Stimulated activated effector memory CD8-positive, alpha-beta T cell treated with anti-CD3 and anti-CD28 coated beads, Interleukin-12 subunit alpha, Interleukin-12 subunit beta, amount 100 ng/mL, for 72 hours (primary cell): ENCODE results near the gene UPF3A.
"Not testable (repeated sequence)": the region's sequence is repeated elsewhere in the genome, so short reads cannot be mapped to it uniquely, and the experiment has no call there.

ENCODE experiments used
- ATAC-seq: fragments of 150-1000 bp; cut with Tn5 transposase; 2 replicates; pipeline ENCODE4 v1.10.0; 2021
- DNase-seq, 2 donors: peaks; one replicate each; pipeline ENCODE4 v3.0.0; 2021 to 2022; ENCODE audit warnings: low spot score in 2 of 2
- H3K27ac Mint-ChIP-seq: one replicate; pipeline ENCODE4 v1.8.0; 2022; ENCODE audit warnings: mild to moderate bottlenecking, mixed read lengths
- H3K36me3 Mint-ChIP-seq: one replicate; pipeline ENCODE4 v1.8.0; 2022; ENCODE audit warnings: mild to moderate bottlenecking, mixed read lengths
- H3K4me1 Mint-ChIP-seq: one replicate; pipeline ENCODE4 v1.8.0; 2022; ENCODE audit warnings: mixed read lengths
- H3K4me3 Mint-ChIP-seq: one replicate; pipeline ENCODE4 v1.8.0; 2022; ENCODE audit warnings: mild to moderate bottlenecking, mixed read lengths
- H3K9me3 Mint-ChIP-seq: one replicate; pipeline ENCODE4 v1.8.0; 2022; ENCODE audit warnings: mixed read lengths

Gene UPF3A

GRCh38 chr13:114281351-114282040 lies at the start of gene UPF3A:
TSS of gene UPF3A (plus strand) at chr13:114281601. CDS start at chr13:114281640, 39 bp downstream.
- peak within 1 kb of the TSS; percentile 98 for H3K27ac Mint-ChIP-seq
- DNase-seq (peak; percentile 93 to 97), ATAC-seq (peak; percentile 89)
- H3K9me3 Mint-ChIP-seq, result no peaks in the 10 kb centered on the region
- H3K36me3 Mint-ChIP-seq, result peaks cover 75% of the 10 kb centered on the region
- peak within 1 kb of the TSS; percentile 88 for H3K4me3 Mint-ChIP-seq
- H3K4me1 Mint-ChIP-seq, result peaks cover 34% of the 10 kb centered on the region

GRCh38 chr13:114231886-114232285 lies 49.5 kb upstream of the UPF3A start:
- Mint-ChIP-seq H3K36me3 (peaks cover 14% of the 10 kb centered on the region), H3K4me3 (no peak overlapping the region), H3K27ac (no peak overlapping the region), H3K4me1 (peaks cover 30% of the 10 kb centered on the region), H3K9me3 (no peaks in the 10 kb centered on the region)
- ATAC-seq (no peak), DNase-seq (no peak)

GRCh38 chr13:114234266-114234644 lies 47.1 kb upstream of the UPF3A start:
- DNase-seq (no peak), ATAC-seq (no peak)
- H3K4me3 Mint-ChIP-seq, result peak overlapping the region; percentile 82
- H3K36me3 Mint-ChIP-seq, result peaks cover 38% of the 10 kb centered on the region
- H3K27ac Mint-ChIP-seq, result peak overlapping the region; percentile 89
- H3K4me1 Mint-ChIP-seq, result peaks cover 28% of the 10 kb centered on the region
- no peaks in the 10 kb centered on the region for H3K9me3 Mint-ChIP-seq

GRCh38 chr13:114234645-114235421 lies 46.6 kb upstream of the UPF3A start, which contains the start of gene CDC16:
TSS of gene CDC16 (plus strand) at chr13:114234897. CDS start at chr13:114235085, 188 bp downstream.
- Mint-ChIP-seq H3K36me3 (peaks cover 44% of the 10 kb centered on the region), H3K4me1 (peaks cover 27% of the 10 kb centered on the region), H3K9me3 (no peaks in the 10 kb centered on the region), H3K27ac (peak within 1 kb of the TSS; percentile 89), H3K4me3 (peak within 1 kb of the TSS; percentile 82)
- ATAC-seq, result peak; percentile 92
- peak; percentile 66 to 94 for DNase-seq

- Mint-ChIP-seq H3K4me1 (peaks cover 18% of the 10 kb centered on the region), H3K36me3 (peaks cover 52% of the 10 kb centered on the region), H3K9me3 (no peaks in the 10 kb centered on the region), H3K27ac (peak overlapping the region; percentile 89), H3K4me3 (peak overlapping the region; percentile 82)
- DNase-seq, result no peak
- ATAC-seq, result no peak
Observed at GRCh38 chr13:114235697-114236096, 45.7 kb upstream of the UPF3A start.

- Mint-ChIP-seq H3K4me1 (peaks cover 16% of the 10 kb centered on the region), H3K27ac (no peak overlapping the region), H3K36me3 (peaks cover 58% of the 10 kb centered on the region), H3K9me3 (no peaks in the 10 kb centered on the region), H3K4me3 (peak overlapping the region; percentile 82)
- ATAC-seq (no peak), DNase-seq (no peak)
Observed at GRCh38 chr13:114236227-114236626, 45.2 kb upstream of the UPF3A start.

- H3K36me3 Mint-ChIP-seq, result peaks cover 71% of the 10 kb centered on the region
- H3K27ac Mint-ChIP-seq, result no peak overlapping the region
- DNase-seq (no peak), ATAC-seq (no peak)
- H3K4me1 Mint-ChIP-seq, result peaks cover 16% of the 10 kb centered on the region
- H3K9me3 Mint-ChIP-seq, result no peaks in the 10 kb centered on the region
- no peak overlapping the region for H3K4me3 Mint-ChIP-seq
Observed at GRCh38 chr13:114237415-114238112, 43.8 kb upstream of the UPF3A start.

- no peak for ATAC-seq
Observed at GRCh38 chr13:114241918-114242317, 39.5 kb upstream of the UPF3A start.

GRCh38 chr13:114243971-114244370 lies 37.4 kb upstream of the UPF3A start:
- H3K27ac Mint-ChIP-seq, result no peak overlapping the region
- no peaks in the 10 kb centered on the region for H3K4me1 Mint-ChIP-seq
- DNase-seq (no peak), ATAC-seq (no peak)
- H3K9me3 Mint-ChIP-seq, result no peaks in the 10 kb centered on the region
- no peak overlapping the region for H3K4me3 Mint-ChIP-seq
- peaks cover 100% of the 10 kb centered on the region for H3K36me3 Mint-ChIP-seq

More at GRCh38 chr13:114241918-114242317, 39.5 kb upstream of the UPF3A start:
- H3K27ac Mint-ChIP-seq, result no peak overlapping the region
- H3K9me3 Mint-ChIP-seq, result no peaks in the 10 kb centered on the region
- no peak for DNase-seq
- peaks cover 100% of the 10 kb centered on the region for H3K36me3 Mint-ChIP-seq
- peaks cover 7% of the 10 kb centered on the region for H3K4me1 Mint-ChIP-seq
- no peak overlapping the region for H3K4me3 Mint-ChIP-seq

- DNase-seq (no peak), ATAC-seq (peak; percentile 80)
- Mint-ChIP-seq H3K4me3 (no peak overlapping the region), H3K4me1 (no peaks in the 10 kb centered on the region), H3K36me3 (peaks cover 100% of the 10 kb centered on the region), H3K9me3 (no peaks in the 10 kb centered on the region), H3K27ac (no peak overlapping the region)
Observed at GRCh38 chr13:114244637-114245036, 36.8 kb upstream of the UPF3A start.

- Mint-ChIP-seq H3K27ac (no peak overlapping the region), H3K4me3 (no peak overlapping the region), H3K36me3 (peaks cover 100% of the 10 kb centered on the region), H3K4me1 (no peaks in the 10 kb centered on the region), H3K9me3 (no peaks in the 10 kb centered on the region)
- no peak for DNase-seq
- ATAC-seq, result no peak
Observed at GRCh38 chr13:114248011-114248410, 33.4 kb upstream of the UPF3A start.

- ATAC-seq (no peak), DNase-seq (no peak)
- no peak overlapping the region for H3K4me3 Mint-ChIP-seq
- H3K9me3 Mint-ChIP-seq, result no peaks in the 10 kb centered on the region
- H3K4me1 Mint-ChIP-seq, result no peaks in the 10 kb centered on the region
- no peak overlapping the region for H3K27ac Mint-ChIP-seq
- H3K36me3 Mint-ChIP-seq, result peaks cover 100% of the 10 kb centered on the region
Observed at GRCh38 chr13:114249077-114249476, 32.3 kb upstream of the UPF3A start.

GRCh38 chr13:114251639-114252440 lies 29.6 kb upstream of the UPF3A start:
- not testable (repeated sequence) for H3K4me1 Mint-ChIP-seq, H3K27ac Mint-ChIP-seq
- peaks cover 100% of the 10 kb centered on the region for H3K36me3 Mint-ChIP-seq

GRCh38 chr13:114256547-114256946 lies 24.9 kb upstream of the UPF3A start:
- peaks cover 25% of the 10 kb centered on the region for H3K4me1 Mint-ChIP-seq
- peaks cover 100% of the 10 kb centered on the region for H3K36me3 Mint-ChIP-seq
- no peak for DNase-seq
- no peak overlapping the region for H3K27ac Mint-ChIP-seq
- no peak overlapping the region for H3K4me3 Mint-ChIP-seq
- no peaks in the 10 kb centered on the region for H3K9me3 Mint-ChIP-seq
- ATAC-seq, result no peak

More at GRCh38 chr13:114251639-114252440, 29.6 kb upstream of the UPF3A start:
- H3K4me3 Mint-ChIP-seq, H3K9me3 Mint-ChIP-seq, ATAC-seq, DNase-seq: not testable (repeated sequence)

- Mint-ChIP-seq H3K4me1 (peaks cover 28% of the 10 kb centered on the region), H3K9me3 (no peaks in the 10 kb centered on the region), H3K36me3 (peaks cover 100% of the 10 kb centered on the region), H3K27ac (no peak overlapping the region), H3K4me3 (no peak overlapping the region)
- DNase-seq (no peak), ATAC-seq (no peak)
Observed at GRCh38 chr13:114257014-114257413, 24.4 kb upstream of the UPF3A start.
